Daoy (cell line): Measurements from ENCODE around the gene KIF21A. TPM values are rescaled to one million over a fixed set of nuclear protein-coding genes. Genes with fewer than 3 reads are reported as not detected.

Experiments
- DNase-seq: peaks from one replicate; pipeline ENCODE4 v3.0.0-alpha.2; 2015; ENCODE audit warnings: low read depth
- total RNA-seq: library from RNA; depleted of rRNA; stranded (reverse); fragments of >200 nt; shearing (Covaris generic); gene quantifications from 2 replicates; pipeline ENCODE4 v1.2.3, GENCODE V29; 2014

KIF21A gene
- total RNA-seq, 1 experiment from 2014 or later, result 23.8 TPM

- DNase-seq, result no peak
Measured at GRCh38 chr12:39431002-39431796, 11.7 kb downstream of the KIF21A start.

DNA sequence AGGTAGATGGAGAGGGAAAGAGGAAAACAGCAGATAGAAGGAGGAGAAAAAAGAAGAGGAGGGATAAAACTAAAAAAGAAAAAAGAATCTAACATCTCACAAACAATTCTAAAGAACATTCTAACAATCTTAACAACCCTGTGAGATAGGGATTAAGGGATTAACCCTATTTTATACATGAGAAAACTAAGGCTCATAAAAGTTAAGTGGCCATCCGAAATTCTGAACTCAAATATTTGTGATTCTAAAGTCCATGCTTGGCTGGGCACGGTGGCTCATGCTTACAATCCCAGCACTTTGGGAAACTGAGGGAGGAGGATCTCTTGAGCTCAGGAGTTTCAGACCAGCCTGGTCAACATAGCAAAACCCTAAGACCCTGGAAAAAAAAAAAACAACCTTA, 13.1 kb downstream of the KIF21A start:
- no peak for DNase-seq

- no peak for DNase-seq
Measured at GRCh38 chr12:39427360-39427808, 15.5 kb downstream of the KIF21A start.

- DNase-seq, result peak; percentile 10
Measured at GRCh38 chr12:39426636-39427240, 16.2 kb downstream of the KIF21A start.

DNA sequence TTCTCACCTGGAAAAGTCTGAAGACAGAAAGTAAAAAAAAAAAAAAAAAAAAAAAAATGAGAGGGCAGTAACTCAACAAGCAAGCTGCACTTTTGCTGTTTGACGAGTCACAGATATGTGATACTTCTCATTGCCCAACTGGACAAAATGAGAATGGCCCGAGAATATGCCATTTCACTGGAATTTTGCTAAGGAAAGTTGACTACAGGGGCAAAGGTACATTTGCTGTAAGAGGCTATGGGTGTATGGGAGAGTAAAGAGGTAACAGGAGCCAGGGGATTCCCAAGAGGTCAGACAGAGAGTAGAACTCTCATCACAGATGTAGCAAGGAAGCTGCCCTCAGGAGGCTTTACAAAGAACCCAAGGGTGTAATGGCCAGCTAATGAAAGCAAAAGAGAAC, 22.9 kb downstream of the KIF21A start:
- DNase-seq, result no peak

DNA sequence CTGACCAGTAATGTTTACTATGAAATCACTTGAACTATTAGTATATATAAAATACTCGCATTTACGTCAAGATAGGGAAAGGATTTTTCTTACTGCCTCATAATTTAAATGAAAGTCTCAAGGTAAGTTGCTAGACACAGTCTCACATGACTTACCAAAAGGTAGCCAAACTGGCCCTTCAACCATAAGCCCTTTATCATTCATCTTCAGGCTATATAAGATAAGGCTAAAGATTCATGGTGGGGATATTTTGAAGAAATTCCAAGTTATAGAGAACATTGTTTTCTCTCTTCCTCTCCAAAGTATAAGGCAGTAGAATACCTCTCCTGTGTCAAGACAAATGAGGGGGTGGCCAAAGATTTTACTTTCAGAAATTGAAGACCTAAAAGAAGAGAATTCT, 23.4 kb downstream of the KIF21A start:
- DNase-seq, result no peak

- no peak for DNase-seq
Measured at GRCh38 chr12:39417916-39418315, 25.0 kb downstream of the KIF21A start.

GRCh38 chr12:39413836-39414771, 28.8 kb downstream of the KIF21A start:
- no peak for DNase-seq

DNA sequence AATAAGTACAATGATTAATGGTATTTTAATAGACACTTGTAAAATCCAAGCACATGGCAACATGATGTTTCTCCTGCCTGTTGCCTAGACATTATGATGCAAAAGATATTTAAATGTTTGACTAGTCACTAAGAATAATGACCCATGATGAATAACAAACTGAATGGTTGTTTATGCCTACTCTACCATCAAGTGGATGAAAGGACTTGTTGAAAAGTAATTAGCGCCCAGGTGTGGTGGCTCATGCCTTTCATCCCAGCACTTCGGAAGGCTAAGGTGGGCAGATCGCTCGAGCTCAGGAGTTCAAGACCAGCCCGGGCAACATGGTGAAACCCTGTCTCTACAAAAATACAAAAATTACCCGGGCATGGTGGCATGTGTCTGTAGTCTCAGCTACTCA, 30.7 kb downstream of the KIF21A start:
- no peak for DNase-seq

GRCh38 chr12:39406262-39406661, 36.7 kb downstream of the KIF21A start:
- no peak for DNase-seq

GRCh38 chr12:39405580-39405979, 37.3 kb downstream of the KIF21A start:
- no peak for DNase-seq

GRCh38 chr12:39404000-39404399, 38.9 kb downstream of the KIF21A start:
- DNase-seq, result no peak

DNA sequence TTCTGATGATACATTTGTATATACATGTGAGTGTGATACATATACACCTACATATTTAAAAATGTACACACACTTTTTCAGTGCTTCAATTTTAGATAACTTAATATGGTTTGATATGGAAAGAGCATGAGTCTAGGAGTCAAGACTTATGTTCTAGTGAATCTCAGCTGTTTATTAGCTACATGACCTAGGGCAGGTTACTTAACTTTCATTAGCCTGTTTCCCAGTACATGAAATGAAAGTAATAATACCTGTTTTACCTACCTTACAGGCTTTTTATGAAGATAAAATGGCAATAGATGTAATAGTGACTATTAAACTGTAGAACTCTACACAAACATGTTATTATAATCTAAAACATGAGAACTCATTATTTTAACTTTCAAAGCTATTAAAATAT, 39.5 kb downstream of the KIF21A start:
- DNase-seq, result no peak

DNA sequence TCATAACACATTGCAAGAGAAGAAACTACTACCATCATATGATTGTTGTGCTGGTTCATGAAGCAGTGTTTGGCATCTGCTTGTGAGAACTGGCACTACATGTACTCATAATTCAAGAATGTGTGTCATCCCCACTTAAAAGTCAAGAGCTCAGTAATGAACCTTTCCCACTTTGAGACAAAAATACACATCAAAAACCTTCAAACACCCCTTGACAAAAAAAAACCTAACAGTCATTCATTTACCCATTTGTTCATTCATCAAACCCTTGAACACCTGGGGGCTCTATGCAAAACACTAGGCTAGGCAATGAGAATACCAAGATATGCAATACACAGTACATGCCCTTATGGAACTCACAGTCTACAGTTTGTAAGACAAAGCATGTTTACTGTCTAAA, 40.0 kb downstream of the KIF21A start:
- no peak for DNase-seq

- peak; percentile 3 for DNase-seq
Measured at GRCh38 chr12:39401459-39401858, 41.5 kb downstream of the KIF21A start.

GRCh38 chr12:39395866-39396265, 47.1 kb downstream of the KIF21A start:
- DNase-seq, result no peak

- DNase-seq, result no peak
Measured at GRCh38 chr12:39393890-39394289, 49.0 kb downstream of the KIF21A start.

GRCh38 chr12:39393179-39393578, 49.7 kb downstream of the KIF21A start:
- DNase-seq, result no peak

DNA sequence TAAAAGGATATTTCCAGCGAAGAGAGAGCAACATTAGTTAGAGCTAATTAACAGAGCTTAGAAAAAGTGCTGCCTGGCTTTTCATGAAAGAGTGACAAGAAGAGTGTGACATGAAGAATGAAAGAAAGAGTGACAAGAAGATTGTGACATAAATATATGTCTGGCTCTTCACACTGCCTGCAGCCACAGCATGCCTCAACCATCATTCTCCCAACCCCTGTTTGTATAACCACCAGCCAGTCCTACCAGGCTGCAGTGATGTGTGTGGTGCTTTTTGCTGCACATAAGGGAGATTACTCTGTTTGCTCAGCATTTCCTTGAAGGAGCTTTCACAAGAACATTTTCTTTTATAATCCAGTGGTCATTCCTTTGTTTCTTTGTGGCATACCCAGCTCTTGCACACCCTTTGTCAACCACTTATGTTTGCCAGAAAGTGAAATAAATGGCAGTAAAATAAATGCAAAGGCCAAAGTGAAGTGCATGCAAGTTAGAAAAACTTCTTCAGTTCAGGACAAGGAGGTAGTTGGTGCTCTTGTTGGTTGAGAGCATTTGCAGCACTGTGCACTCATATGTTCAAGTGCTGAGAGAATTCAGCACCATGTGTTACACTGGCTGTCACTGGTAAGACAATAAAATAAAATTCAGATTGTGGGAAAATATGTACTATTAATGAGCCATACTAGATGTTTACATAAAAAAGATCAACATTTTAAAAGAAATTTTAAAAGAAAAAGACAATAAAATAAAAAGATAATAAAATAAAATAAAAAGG, 50.6 kb downstream of the KIF21A start:
- DNase-seq, result no peak

- DNase-seq, result no peak
Measured at GRCh38 chr12:39390752-39391151, 52.2 kb downstream of the KIF21A start.

DNA sequence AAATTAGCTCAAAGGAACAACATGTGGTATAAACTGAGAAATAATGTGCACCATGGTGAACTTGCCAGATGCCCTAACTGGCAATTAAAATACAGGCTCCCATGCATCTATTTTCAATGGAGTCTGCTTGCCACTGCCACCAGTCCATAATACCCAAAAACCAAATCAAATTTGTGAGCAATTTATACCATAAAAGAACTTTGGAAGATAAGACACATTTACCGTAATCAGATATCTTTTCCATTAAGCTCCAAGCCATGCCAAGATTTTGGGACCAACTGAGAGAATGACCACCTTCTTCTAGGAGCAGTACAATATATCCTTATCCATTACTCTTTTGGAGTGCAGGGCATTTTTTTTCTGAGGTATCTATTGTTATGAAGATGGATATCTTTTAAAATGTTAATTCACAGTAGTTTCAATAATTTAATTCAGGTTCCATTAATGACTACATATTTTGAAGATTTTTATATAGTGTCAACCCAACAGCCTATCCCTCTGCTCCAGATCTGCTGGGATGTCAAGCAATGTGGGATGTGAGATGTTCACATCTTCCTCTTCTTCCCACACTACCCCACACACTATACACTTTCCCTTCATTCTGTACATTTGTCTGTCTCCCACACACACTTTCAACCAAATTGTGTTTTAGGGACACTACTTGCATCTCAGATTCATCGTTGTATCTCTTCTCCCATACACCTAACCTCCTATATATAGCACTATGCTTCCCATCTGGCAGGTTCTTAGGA, 53.3 kb downstream of the KIF21A start:
- DNase-seq, result no peak
